Tongue (tissue), 2 donors: ENCODE data around the gene DYRK4. TPM values are rescaled to one million over a fixed set of nuclear protein-coding genes. Genes with fewer than 3 reads are reported as not detected.

Experiments
- DNase-seq: peaks from one replicate; pipeline ENCODE4 v3.0.0-alpha.2; 2015
- total RNA-seq: library from RNA; depleted of rRNA; stranded (reverse); fragments of >200 nt; gene quantifications from one replicate; pipeline ENCODE4 v1.2.3, GENCODE V29; 2014

The DYRK4 gene
- total RNA-seq, 1 donor from 2014 or later: 5.1 TPM

GRCh38 chr12:4563336-4563735 lies 1.3 kb downstream of the DYRK4 start:
- DNase-seq: no peak

DNA sequence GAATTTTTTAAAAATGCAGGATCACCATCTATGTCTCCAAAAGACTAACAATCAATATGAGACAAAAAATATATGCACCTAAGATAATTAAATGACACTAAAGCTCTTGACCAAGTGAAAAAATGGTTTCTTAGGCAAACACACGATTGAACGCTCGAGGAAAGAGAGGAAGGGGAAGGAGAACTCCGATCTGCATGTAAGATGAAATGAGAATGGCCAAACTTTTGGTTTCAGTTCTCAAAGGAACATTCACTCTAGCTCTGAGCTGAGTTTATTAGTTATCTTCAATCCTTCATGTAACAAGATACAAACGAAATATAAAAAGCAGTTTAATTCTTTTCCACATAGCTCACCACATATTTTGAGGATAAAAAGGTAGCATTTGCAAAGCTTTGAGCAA lies 2.8 kb downstream of the DYRK4 start:
- no peak for DNase-seq

DNA sequence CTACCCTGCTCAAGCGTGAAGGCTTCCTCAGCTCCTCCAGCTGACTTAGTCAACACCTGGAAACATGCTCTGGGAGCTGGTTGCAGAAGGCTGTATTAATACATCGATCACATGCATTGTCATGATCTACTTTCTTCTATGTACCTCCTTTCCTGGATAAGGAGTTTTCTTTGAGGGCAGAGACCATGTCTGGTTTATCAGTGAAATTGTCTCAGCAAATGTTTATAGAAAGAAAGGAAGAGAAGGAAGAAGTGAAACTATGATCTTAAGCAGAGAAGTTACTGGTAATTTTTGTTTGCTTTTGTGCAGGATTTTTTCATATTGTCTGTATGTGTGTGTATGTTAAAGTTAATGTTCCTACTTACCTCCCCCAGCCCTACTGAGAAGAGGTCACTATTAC lies 4.5 kb downstream of the DYRK4 start:
- DNase-seq: no peak

GRCh38 chr12:4567073-4567881 lies 5.3 kb downstream of the DYRK4 start:
- no peak for DNase-seq

GRCh38 chr12:4569261-4569660 lies 7.3 kb downstream of the DYRK4 start:
- DNase-seq: no peak

DNA sequence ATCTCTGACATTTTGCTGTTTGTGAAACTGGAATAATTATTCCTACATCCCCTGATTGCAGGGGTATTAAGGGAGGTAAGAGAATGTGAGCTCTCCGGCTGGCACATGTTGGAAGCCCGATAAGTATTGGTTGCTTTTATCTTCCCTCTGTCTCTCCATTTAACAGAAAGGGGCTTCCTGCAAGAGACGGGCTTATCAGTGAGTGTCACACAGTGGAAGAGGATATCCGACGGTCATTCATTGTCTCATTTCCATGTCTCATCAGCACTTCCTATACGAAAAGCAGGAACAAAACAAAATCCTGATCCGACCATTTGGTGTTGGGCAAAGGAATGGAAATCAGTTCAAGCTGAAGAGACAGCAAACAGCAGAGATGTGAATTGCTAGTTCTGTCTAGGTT lies 10.7 kb downstream of the DYRK4 start:
- no peak for DNase-seq

DNA sequence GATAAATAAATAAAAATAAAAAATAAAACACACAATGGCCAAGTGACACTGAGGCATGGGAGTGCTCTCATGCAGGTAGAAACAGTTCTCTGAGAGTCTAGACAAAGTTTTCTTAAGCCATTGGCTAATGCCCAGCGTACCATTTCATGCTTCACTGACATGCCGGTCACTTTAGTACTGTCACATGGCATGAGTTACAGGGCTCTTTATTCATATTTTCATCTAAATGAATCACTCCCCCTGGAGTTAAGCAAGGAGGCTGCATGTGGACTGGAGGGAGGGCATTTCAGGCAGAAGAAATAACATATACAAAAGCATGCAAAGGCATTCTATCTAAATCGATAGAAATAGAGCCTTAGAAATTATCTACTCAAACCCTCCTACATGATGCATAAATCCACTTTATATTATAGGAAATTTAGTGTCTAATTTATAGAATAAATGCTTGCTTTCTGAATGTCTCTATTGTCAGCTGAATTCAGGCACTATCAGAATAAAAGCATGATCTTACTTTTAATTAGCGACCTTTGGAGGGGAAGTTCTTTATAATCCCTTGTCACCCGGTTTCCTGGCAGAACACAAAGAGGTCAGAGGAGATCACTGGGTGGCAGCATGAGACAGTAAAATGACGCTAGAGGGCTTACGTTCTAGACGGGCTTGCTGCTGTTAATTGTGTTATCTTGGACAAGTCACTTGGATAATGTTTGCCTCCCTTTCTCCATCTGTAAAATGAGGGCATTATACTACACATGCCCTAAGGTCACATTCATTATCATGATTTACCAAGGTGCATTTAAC lies 17.5 kb downstream of the DYRK4 start:
- no peak for DNase-seq

DNA sequence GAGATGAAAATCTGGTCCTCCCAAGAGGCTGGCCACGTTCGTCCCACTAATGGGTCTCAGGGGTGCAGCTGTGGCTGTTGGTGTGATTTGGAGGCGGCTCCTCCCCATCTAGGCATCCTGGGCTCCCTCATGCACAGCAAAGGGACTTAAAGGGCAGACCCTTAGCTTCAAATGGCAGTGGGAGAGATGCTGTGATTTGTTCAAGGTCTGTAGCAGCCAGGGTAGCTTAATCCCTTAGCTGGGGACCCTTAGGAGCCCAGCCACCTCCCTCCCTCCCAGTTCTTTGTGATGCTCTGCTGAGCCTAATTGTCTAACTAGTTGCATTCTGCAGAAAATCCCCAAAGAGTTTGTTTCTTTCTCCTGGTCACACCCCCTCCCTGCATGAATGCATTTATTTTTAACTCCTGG lies 18.3 kb downstream of the DYRK4 start:
- DNase-seq: no peak

DNA sequence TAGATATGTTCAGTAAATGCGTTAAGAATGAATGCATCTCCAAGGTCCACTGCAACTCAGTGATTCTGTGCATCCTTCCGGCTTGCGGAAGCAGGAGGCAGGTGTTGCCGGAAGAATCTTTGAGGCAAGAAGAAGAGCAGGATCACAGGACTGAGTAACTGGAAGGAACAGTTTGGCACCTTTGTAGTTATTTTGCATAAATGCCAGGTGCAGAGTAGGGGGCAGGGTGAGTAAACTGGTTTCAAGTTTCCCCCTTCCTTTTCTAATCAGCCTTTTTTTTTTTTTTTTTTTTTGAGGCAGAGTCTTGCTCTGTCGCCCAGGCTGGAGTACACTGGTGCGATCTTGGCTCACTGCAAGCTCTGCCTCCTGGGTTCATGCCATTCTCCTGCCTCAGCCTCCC lies 22.3 kb downstream of the DYRK4 start:
- no peak for DNase-seq

DNA sequence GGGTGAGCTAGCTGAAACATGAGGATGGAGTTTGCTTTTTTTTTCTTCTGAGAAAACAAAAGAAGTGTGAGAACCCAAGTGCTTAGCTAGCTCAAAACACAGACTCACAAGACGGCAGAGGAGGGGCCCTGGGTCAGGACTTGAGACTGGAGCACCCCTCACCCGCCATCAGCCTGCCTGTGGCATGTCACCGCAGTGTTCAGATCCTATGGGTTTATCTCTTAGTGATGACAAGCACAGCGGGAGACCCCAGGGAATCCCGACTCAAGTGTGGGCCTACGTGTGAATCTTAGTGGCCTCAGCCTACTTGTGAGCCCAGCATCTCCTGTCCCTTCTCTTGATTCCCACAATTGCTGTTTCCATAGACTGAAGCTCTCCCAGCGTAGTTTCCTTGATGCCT lies 22.9 kb downstream of the DYRK4 start:
- no peak for DNase-seq

- DNase-seq: no peak
Observed at GRCh38 chr12:4586500-4586899, 24.5 kb downstream of the DYRK4 start.

- DNase-seq: no peak
Observed at GRCh38 chr12:4587108-4587507, 25.1 kb downstream of the DYRK4 start.

GRCh38 chr12:4588916-4589315 lies 26.9 kb downstream of the DYRK4 start:
- DNase-seq: no peak

DNA sequence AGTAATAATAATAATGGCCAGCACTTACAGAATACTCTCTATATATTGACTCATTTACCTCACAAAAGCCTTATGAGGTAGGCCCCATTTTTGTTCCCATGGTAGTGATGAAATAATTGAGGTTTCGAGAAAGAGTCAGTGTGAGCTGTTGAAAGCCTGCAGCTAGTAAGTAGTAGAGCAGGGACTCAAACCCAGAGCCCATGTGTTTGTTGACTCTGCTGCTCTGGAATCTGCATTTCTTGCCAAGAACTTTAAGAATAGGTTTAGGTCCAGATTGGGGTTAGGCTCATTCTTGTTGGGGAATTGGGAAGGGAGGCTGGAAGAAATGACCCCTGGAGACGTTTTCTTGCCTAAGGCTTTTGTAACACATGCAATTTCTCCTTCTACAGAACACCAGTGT lies 27.9 kb downstream of the DYRK4 start:
- DNase-seq: no peak

DNA sequence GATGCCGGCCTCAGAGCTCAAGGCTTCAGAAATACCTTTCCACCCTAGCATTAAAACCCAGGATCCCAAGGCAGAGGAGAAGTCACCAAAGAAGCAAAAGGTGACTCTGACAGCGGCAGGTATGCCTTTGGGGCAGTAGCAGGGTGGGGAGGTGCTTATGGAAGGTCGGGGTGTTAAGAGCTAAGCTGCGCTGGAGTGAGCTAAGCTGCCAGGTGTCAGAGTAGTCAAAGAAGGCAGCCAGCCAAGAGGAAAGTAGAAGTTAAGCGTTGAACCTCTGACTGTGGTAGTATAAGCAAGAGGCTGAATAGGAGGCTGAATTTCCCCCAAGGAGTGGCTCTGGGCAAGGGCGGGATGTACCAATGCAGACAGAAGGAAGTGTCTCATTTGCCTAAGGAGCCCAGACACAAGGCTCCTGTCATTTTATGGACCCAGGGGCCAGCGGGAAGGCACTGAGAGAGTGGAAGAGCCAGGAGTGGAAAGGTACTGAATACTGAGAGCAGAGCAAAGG lies 29.2 kb downstream of the DYRK4 start:
- DNase-seq: no peak

DNA sequence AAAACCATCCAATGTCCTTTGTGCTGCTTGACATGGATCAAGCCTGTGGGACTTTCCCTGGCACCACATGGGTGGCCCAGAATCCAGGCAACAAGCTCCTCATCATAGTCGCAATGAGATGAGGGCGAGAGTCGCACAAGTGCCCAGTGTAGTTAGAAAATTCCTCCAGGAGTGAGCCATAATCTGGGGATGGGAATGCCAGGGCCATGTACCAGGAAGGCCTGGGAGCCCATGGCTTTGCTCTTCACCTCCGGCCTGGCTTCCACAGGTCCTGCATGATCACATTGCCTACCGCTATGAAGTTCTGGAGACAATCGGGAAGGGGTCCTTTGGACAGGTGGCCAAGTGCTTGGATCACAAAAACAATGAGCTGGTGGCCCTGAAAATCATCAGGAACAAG lies 33.9 kb downstream of the DYRK4 start:
- no peak for DNase-seq

DNA sequence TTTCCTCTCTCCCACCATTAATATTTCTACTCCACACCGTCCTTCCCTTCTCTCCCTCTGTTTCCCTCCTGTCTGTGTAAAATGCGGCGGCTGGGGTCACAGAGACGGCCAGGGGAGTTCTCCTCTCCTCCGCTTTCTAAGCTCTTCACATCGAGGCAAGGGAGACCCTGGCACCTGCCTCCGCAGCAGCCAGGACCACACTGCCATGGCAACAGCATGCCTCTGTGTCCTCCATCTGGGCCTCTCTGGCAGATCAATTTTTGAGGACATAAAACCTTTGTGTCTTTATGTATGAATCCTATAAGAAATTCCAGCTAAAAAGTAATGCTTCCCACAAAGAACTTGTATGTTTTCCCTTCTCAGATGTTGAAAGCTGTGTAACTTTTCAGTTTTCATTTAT lies 41.4 kb downstream of the DYRK4 start:
- DNase-seq: no peak

- no peak for DNase-seq
Observed at GRCh38 chr12:4603946-4604345, 41.9 kb downstream of the DYRK4 start.

DNA sequence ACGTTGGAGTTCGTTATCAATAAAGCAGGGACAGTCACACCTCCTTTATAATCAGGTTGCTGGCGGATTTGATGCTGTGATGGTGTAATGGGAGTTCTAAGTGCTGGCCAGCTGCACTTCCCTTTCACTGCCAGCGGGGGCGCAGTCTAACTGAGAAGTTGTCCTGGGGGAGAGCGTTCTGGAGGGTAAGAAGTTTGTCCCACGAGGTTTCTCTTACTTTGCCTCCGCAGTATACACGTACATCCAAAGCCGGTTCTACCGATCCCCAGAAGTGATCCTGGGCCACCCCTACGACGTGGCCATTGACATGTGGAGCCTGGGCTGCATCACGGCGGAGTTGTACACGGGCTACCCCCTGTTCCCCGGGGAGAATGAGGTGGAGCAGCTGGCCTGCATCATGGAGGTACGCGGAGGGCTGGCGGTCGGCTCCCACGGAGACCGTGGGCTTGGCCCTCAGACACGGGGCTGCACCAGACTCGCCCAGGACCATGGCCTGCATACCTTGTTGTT lies 42.7 kb downstream of the DYRK4 start:
- DNase-seq: peak; percentile 89

GRCh38 chr12:4607056-4607455 lies 45.0 kb downstream of the DYRK4 start:
- DNase-seq: no peak

DNA sequence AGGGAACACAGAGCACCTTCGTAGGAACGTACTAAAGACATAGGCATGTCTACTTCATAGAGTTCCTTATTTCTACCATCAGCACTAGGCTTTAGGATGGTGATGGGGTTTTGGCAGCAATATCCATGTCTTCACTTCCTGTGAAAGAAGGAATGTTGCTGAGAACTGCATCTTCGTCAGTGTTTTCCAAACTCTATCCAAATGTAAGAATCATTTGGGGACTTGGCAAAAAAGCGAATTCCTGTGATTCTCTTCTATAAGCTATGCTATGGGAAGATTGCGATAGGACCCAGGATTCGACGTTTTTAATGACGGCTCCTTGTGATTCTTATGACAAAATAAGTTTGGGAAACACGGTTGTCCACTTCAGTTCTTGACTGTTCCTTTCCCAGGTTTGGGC lies 47.1 kb downstream of the DYRK4 start:
- no peak for DNase-seq

- DNase-seq: no peak
Observed at GRCh38 chr12:4610481-4610880, 48.5 kb downstream of the DYRK4 start.

- peak; percentile 51 for DNase-seq
Observed at GRCh38 chr12:4615667-4616066, 53.7 kb downstream of the DYRK4 start.
